HG03571 (cell line): ENCODE results near the gene NEDD4L.

Experiments
- ATAC-seq: cut with Tn5 transposase; IDR thresholded peaks from one replicate; pipeline ENCODE4 v1.9.1; 2021; ENCODE audit not compliant: unreplicated experiment

Gene NEDD4L

DNA sequence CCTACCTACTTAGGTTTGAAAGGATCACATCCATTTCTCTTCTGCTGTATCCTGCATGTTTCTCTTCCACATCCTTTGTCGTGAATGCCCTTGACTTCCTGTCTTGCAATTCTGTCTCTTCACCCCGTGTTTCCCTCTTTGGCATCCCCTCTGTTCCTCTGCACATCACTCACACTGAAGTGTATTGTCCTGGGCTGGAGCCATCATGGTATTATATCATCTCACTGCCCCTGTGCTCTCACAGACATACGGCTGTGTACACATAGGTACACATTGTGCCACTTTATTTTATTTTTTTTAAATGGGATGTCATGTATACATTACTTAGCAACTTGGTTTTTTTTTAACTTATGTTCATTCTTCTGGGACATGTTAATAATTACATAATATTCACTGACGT is 293.3 kb downstream of the NEDD4L start:
- no peak for ATAC-seq

DNA sequence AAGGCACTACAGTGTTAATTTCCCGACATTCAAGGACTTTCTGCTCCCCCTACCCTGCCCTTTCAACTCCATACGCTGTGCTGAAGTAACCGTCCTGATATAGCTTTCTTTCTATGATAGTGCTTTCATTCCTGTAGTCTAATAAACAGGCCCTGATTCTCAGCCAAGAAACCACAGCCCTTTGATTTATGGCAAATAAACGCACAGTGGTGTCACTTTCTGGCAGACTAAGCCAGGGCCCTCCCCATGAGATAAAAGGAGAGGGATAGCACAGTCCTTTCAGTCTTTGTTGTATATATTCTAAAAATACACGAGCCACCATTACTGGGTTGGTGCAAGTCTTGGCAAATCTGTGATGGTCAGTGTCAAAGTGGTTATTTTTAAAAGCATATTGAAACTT is 293.7 kb downstream of the NEDD4L start:
- no peak for ATAC-seq

DNA sequence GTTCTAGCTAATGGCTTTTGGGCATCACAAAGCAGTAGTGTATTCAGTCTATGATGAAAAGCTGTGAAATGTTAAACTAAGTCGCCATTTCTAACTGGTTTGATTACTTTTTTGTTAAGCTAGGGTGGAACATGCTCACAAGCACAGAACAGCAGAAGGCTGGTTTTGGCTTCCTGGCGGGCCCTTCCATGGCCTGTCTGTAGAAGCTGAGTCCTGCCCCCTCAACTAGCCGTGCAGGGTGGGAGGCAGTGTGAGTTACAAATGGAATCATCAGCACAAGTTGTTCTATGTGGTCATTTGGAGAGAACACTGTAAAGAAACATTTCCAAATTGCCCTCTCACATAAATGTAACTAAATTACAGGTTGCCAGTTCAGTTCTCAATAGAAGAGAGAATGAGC is 294.1 kb downstream of the NEDD4L start:
- no peak for ATAC-seq

DNA sequence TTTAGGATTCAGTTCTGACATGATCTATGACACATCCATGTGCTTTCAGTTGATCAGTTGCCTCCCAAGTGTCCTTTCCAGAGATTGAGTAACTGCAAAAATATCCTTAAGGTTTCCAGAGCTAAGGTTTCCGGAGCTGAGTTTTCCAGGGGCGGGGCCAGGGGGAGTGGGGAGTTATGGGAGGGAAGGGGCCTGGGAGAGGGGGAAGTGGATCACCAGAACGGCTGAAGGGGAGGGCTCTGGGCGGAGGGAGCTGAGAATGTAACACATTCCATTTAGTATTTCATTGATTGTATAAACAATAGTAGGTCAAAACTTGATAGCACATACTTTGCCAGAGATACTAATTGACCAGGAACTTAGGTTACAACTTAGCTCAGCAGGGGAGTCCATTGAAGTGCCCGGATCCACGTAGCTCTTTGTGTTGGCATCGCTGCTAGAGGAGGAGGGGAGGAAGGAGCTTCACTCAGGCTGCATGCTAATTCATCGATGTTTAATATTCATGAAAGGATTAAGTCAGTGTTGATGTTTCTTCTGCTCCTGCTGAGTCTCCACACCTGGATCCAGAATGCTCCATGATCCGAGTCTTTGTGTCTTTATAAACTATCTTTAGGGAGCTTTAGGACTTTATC is 295.1 kb downstream of the NEDD4L start:
- ATAC-seq: no peak

DNA sequence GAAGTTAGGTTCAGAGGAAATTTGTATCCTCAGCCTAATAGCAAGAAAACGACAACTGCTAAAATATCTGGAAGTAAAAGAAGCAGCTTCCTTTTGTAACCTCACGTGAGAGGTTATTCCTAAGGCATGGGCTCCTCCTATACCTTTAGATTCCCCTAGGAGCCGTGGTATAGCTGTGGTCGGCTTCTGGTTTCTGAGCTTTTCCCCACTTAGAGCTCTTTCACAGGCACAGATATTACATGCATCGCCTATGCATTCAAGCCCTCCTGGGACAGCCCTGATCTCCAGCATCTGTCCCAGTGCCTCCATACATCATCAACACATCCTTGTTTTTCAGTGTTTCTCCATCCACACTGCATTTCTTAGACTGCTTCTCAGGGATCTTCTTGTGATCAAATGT is 295.9 kb downstream of the NEDD4L start:
- ATAC-seq: no peak

DNA sequence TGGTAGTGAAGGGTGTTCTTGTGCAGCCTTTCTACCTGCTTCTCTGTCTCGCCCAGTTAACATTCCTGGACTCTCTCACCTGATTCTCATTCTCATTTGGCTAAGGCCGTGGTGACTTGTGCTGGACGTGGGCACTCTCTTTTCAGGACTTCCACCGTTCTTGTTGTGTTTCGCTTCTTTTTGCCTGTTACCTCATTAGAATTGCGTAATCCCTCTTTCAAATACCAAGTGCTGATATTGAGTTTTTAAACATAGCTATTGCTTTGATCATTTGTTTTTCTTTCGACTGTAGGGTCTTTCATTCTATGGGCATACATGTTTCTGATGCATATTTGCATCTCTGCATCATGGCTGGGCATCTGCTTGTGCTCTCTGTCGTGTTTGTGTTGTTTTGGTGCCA is 297.9 kb downstream of the NEDD4L start:
- no peak for ATAC-seq

DNA sequence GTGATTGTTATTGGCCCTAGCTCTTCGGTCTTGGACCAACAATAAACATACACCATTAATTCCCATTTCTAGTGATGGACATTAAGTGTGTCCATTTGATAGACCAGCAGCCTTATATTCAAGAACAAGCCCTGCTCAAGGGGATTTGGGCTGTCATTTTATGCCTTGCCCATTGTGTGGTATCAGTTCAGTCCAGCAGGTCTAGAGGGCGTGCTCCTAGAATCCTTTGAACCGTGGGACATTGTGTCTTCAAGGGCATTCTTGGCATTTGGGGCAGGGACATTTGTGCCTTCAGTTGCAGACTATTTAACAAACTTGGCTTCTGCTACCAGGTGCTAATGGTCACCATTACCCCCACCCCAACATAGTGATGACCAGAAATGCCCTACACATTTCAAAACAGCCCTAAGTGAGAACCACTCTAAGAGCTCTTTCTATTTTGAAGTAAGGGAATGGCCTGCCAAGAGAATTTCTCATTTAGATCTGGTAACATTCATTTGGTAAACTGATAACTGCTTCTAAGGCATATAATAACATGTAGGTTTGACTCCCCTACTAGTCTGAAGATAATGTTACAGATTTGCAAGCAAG is 300.1 kb downstream of the NEDD4L start:
- ATAC-seq: no peak

DNA sequence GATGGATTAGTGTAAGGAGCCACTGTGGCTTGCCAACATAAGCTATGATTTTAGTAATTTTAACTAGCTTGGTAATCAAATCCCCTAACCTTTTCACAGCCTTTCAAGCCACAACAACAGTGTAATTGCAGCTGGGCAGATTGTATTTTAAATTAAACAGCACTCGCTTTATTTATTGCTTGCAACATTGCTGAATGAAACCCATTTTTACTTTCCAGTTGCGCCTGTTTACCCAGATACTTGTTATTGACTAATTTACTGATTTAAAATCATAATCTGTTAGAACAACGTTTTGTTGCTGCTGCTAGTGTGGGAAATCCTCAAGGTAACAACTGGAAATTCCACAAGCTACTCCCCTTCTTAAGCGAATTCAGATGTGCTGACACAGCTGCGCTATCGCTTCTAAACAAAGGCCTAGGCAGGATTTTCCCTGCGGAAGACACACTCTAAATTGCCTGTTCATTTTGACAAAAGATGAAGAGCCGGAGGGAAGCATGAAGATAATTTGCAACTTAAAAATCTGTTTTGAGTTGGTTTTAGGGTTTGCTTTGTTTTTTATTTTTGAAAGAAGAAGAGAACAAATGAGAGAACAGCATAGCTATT is 300.9 kb downstream of the NEDD4L start:
- ATAC-seq: no peak

DNA sequence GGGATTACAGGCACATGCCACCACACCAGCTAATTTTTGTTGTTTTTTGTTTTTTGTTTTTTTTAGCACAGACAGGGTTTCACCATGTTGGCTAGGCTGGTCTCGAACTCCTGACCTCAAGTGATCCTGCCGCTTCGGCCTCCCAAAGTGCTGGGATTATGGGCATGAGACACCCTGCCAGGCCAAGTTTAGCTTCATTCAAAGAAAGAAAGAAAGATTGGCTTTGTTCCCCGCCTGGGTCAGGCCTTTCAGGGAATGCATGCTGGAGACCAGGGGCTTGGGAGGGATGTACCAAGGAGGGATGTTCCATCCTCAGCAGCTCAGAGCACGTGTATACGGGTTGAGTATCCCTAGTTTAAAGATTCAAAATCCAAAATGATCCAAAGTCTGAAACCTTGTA is 301.8 kb downstream of the NEDD4L start:
- ATAC-seq: no peak

DNA sequence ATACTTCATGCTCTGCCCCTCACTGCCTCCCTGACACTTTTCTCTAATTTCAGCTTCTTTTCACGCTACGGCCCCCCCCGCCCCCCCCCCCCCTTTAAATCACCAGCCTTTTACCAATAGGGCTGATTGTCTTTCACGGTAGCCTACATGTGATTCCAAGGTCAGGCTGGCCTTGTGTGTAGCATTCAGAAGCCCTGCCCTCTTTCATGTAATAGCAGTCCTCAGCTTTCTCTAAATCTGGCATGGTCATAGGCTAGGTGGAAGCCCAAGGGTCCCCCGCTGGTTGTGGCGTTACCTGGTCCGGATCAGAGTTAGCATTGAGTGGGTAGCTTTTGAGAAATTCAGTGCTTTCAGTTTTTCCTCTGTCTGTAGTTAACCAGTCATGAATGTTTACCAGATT is 303.1 kb downstream of the NEDD4L start:
- no peak for ATAC-seq

DNA sequence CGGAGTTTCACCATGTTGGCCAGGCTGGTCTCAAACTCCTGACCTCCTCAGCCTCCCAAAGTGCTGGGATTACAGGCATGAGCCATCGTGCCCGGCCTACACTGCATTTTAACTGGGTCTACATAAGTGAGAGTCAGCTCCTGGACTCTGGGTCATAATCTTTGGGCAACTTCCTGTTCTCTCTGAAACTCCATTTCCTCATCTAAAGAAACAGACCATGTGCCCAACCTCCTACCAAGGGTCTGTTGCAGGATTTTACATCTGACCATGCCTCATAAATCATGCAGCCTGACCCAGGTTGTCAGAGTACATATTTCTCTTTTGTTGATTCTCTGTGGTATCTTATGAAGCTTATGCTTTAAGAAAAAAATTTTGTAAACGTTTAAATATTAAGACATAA is 304.5 kb downstream of the NEDD4L start:
- ATAC-seq: no peak

DNA sequence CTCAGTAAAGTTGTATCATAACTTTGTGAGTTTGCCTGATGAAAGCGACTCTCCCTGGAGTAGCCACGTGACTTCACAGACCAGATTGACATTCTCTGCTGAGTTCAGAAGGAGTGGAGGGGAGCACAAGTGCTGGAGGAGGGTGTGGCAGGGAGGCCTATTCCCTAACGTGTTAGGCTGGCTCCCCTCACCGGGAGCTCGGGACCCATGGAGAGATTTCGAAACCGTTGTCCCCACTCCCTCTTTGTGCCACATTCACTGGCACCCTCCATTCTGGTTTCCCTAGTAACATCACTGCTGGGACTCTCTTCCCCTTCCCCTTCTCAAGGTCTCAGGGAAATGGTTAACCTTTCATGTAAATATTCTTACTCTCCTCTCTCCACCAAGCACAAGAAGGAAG is 304.9 kb downstream of the NEDD4L start:
- no peak for ATAC-seq

DNA sequence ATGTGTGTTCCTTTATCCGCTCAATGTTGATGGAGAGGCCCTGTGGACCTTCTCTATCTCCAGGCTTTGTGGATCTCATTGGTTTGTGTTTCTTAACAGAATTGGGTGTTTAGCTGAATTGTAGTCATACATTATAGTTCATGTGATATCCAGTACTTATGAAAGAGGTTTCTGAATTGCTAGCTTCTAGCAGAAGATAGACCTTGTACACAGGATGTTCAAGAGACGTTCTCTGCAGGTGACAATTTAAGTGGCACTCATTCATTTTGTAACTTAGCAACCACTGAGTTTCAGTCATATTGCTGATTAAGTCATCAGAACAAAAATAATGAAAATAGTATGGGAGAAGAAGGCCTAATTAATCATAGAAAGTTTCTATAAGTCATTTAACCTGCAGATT is 305.6 kb downstream of the NEDD4L start:
- no peak for ATAC-seq

DNA sequence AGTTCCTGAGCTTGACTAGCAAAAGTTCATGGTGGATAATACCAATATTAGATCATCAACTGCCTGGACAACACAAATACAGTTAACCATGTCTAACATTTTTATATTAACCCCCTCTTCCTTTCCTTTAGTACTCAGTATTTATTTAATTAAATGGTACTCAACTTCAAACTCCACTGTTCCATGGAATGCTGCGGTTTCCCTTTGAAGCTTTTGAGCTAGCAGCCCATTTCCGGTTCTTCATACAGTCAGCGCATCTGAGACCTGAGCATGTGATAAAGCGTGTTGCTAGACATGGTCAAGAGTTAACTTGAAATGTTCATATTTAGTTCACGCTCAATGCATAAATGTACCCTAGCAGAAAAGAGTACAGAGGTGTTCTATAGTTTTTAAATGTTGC is 306.5 kb downstream of the NEDD4L start:
- ATAC-seq: no peak

DNA sequence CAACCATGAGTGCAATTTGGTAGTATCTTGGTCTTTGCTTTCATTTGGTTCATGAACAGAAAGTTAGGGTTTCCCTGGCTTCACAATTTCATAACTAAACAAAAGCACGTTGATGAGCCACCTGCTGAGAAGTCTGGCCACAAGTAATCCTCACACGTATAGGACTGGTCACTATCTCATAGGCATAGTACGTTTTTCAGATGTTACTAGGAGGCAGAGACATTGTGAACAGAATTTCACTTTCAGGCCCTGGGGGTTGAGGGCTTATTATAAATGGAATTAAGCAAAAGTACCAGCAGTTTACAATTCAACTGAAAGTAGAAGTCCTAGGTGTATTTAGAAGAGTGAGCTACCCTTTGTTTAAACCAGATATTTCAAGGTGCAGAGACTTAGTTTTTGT is 307.8 kb downstream of the NEDD4L start:
- no peak for ATAC-seq

DNA sequence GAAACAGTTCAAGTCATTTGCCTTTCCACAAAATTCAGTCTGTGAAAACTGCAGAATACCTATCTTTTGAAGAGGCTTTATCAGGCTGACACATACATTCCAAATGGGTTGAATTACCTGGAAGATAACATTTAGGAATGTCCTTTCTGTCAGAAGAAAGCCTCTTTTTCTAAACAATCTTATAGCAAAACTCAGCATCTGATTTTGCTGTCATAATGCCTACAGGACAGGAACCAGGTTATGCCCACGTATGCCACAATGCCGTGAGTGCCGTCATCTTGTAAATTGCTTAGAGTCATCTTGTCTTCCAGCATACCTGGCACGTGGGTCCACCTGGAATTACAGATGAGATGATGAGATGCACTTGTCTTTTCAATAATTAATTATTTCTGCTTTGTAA is 309.6 kb downstream of the NEDD4L start:
- ATAC-seq: no peak

DNA sequence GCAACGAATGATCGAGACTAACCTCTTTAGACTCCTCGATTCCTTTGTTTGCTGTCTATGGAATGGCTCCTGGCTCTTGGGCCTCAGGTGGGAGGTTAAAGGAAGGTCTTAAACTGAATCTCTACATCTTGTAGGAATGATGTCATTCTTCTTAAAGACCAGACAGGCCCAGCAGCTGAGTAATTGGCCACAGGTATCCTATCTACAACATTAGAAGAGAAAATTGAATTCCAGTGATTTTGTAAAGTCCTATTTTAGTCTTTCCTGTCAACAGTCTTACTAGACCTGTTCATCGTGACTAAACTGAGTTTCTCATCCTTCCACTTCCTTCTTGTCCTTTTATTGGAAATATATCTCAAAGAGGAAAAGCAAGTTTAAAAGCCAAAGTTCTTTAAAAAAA is 310.0 kb downstream of the NEDD4L start:
- no peak for ATAC-seq

DNA sequence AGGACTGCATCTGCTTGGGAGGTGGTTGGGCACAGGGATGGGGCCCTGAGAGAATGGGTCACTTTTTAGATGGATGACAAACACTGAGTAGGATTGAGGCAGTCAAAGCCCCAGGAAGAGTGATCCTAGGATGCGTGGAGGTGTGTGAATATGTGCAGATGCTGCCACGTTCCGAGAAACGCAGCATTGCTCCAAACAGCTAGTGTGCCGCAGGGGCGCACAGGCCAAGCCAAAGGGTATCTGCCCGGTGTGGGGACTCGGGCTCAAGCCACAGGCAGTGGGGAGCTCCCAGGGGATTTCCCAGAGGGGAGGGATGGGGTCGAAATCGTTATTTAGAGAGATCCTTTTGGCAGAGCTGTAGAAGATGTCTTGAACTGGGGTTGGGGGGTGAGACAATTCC is 310.8 kb downstream of the NEDD4L start:
- ATAC-seq: no peak

DNA sequence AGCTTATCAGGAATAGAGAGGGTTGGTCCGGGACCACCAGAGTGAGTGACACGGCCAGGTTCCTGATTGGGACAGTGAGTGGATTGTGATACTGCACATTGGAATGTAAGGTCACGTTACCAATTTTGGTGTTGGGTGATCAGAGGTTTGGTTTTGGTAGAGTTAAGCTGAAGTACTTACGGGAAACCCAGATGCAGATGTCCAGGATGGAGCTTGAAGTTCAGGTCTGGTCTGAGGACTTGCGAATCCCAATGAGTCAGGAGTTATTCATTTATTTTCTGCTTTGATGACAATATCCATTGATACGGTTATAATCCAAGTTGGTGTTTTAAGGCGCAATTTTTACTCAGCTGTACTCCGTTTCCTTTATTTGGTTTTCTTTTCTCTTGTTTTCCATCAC is 311.2 kb downstream of the NEDD4L start:
- ATAC-seq: no peak

DNA sequence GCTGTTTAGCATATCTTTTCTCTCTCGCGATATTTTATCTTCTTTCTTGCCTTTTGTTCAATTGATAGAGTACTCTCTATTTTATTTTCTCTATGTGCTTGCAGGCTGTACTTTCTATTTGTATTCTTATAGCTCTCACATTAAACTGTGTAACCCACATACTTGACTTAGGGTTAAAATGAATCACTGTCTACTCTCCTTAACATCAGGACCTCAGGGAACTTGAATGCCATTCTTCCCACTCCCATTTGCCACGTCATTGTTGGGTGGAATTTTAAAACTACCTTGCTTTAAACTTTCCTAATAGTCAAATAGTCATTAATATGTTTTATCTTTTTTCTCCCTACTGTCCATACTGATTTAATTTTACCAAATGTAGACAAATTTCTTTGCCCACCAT is 315.2 kb downstream of the NEDD4L start:
- ATAC-seq: no peak

DNA sequence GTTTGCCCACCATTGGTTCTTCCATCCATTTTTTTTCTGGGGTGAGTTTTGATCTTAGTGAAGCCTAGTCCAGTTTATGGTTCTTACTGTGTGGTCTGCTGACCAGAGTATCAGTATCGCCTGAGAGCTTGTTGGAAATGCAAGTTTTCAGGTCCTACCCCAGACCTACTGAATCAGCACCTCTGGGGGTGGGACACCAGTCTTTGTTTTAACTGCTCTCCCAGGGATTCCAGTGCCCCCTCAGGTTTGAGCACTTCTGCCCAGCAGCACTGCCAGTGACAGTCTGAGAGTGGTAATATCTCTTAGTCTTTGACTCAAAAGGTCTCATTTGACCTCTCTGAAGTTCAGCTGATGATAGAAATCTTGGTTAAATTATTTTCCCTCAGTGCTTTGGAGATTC is 315.6 kb downstream of the NEDD4L start:
- no peak for ATAC-seq

DNA sequence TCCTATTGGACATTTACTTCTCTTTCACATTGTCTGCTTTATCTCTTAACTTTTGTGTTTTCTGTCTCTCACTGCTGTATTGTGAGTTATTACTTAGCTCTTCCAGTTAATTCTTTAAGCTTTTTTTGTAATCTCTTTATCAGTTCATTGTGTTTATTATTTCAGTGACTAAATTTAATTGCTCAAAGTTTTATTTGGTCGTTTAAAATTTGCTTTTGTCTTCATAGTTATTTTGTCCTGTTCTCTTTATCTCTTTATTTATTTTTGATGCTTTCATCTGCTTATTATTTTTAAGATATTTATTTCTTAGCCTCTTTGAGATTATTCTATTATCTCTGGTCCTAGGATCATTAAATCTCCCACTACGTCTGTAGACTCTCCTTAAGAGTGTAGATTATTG is 316.3 kb downstream of the NEDD4L start:
- ATAC-seq: no peak

DNA sequence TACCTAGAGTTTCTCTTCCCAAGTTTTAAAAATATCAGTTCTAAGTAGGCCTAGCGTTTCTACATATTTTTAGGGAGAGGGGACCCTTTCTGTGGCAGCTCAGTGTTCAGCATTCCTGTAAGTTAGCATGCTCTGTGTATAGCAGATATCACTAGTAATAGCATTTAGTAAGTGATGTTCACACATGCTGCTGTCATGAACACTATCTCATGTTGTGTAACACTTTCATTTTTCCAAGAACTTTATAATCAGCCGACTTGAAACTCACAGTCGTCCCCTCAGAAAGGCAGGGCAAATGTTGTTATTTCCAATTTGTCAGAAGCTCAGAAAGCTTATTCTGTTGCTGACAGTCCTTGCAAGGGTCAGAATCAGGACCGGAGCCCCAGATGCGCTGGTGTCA is 317.2 kb downstream of the NEDD4L start:
- ATAC-seq: no peak
